ENCODE measurements around the gene FBXW2. TPM values are rescaled to one million over a fixed set of nuclear protein-coding genes. Genes with fewer than 3 reads are reported as not detected.

Gene FBXW2
- total RNA-seq, 2 experiments from 2014 or later, result 70.2 to 72.5 TPM

DNA sequence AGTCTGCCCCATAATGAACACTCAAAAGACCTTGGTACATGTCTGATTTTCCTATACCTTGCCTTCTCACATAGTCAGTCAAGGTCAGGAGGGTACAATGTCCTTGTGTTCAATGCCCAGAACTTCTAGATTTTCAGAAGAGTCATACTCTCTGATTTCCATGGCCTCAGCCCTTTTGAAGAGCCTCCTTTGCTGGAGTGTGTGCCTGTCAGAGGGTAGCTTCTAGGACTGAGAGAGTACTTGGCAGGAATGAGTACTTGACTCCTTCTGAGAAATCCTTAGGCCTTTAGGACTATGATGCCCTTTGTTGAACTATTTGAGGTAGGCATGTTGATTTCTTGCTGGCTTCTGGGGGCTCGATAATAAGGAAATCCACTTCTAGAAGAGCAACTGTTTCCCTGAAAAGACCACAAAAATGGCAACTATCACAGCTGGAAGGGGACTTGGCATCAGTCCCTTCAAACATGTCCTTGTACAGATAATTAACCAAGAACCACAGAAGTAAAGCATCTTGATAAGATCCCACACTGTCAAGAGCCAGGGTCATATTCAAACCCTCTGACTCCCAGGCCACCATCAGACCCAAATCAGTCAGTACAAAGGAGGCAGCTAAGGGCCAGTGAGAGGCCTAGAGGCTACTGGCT, 68.3 kb downstream of the FBXW2 start:
- H3K4me3 Mint-ChIP-seq, result no peak overlapping the region
- no peak for DNase-seq
- ChIA-PET POLR2A (no interaction called here), CTCF (interaction anchor here (1.2 kb wide), 1 partner anchor 105 kb away, joined by 3 read pairs; no protein-coding TSS in a partner anchor)
- peaks cover 9% of the 10 kb centered on the region for H3K4me1 Mint-ChIP-seq (ENCODE audit: low read depth)
- no peak overlapping the region for H3K27ac Mint-ChIP-seq
- intact Hi-C loops (cut with micrococcal nuclease), result no loop called here
- H3K36me3 Mint-ChIP-seq, result no peaks in the 10 kb centered on the region
- H3K27me3 Mint-ChIP-seq, result no peaks in the 10 kb centered on the region
- H3K9me3 Mint-ChIP-seq, result no peaks in the 10 kb centered on the region

DNA sequence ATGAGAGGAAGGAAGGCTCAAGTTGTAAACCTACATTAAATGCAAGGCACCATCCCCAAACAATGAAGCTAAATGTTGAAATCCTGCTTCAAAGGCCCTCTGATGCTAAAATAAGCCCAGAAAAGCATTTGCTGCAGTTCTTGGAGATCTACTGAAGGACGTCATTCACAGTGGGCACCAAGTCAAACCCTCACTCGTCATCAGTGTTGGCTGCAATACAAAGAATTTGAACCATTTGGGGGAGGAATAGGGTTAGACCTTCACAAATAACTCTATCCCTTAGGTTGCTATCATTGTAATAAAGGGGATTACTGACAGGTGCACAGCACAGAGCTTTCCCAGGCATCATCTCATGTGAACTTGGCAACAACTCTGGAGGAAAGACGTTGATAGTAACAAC, 69.7 kb downstream of the FBXW2 start:
- DNase-seq, result no peak
- H3K36me3 Mint-ChIP-seq, result no peaks in the 10 kb centered on the region
- no peaks in the 10 kb centered on the region for H3K9me3 Mint-ChIP-seq
- no peak overlapping the region for H3K4me3 Mint-ChIP-seq
- intact Hi-C loops (cut with micrococcal nuclease), result no loop called here
- peaks cover 5% of the 10 kb centered on the region for H3K4me1 Mint-ChIP-seq (ENCODE audit: low read depth)
- ChIA-PET POLR2A (no interaction called here), CTCF (no interaction called here)
- H3K27ac Mint-ChIP-seq, result no peak overlapping the region
- no peaks in the 10 kb centered on the region for H3K27me3 Mint-ChIP-seq

DNA sequence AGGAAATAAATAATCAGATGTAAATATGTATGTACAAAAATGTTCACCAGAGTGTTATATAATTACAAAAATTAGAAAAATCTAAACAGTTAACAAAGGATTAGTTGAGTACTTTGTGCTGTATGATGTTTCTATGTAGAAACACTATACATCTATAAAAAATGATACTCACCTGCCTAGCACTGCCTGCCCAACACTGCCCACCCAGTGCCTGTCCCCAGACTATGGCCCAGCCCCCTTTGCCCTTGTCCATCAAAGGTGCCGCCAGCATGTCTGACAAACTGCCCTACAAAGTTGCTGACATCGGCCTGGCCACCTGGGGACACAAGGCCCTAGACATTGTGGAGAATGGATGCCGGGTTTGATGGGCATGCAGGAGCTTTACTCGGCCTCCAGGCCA, 72.8 kb downstream of the FBXW2 start:
- CTCF ChIA-PET, result no interaction called here
- POLR2A ChIA-PET, result no interaction called here

DNA sequence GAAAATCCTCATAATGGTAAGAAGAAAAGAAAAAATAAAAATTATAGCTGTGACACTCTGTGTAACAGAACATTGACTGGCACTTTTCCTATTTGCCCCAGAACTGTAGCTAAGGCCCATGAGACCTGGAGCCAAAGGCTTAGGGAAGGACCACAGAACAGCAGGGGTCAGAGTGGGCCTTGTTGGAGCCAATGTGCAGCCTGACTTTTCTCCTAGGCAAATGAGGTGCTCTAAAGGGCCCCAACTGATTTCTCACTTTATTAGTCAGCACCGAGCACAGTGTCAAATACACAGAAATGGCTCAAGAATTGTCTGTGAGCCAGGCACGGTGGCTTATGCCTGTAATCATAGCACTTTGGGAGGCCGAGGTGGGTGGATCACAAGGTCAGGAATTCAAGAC, 74.9 kb downstream of the FBXW2 start:
- H3K9me3 Mint-ChIP-seq, result no peaks in the 10 kb centered on the region
- intact Hi-C loops (cut with micrococcal nuclease), result no loop called here
- ChIA-PET POLR2A (interaction anchor here (0.7 kb wide), 1 partner anchor 162 kb away, joined by 3 read pairs; no protein-coding TSS in a partner anchor), CTCF (interaction anchor here (1.4 kb wide), 1 partner anchor 98 kb away, joined by 4 read pairs; no protein-coding TSS in a partner anchor)
- H3K36me3 Mint-ChIP-seq, result no peaks in the 10 kb centered on the region
- peaks cover 4% of the 10 kb centered on the region for H3K4me1 Mint-ChIP-seq (ENCODE audit: low read depth)
- DNase-seq, result no peak
- no peaks in the 10 kb centered on the region for H3K27me3 Mint-ChIP-seq
- no peak overlapping the region for H3K4me3 Mint-ChIP-seq
- H3K27ac Mint-ChIP-seq, result no peak overlapping the region

More for the DNA sequence above, 72.8 kb downstream of the FBXW2 start:
- DNase-seq, result no peak
- intact Hi-C loops (cut with micrococcal nuclease), result no loop called here
- H3K4me3 Mint-ChIP-seq, result no peak overlapping the region
- no peak overlapping the region for H3K27ac Mint-ChIP-seq
- no peaks in the 10 kb centered on the region for H3K4me1 Mint-ChIP-seq (ENCODE audit: low read depth)
- no peaks in the 10 kb centered on the region for H3K27me3 Mint-ChIP-seq
- H3K36me3 Mint-ChIP-seq, result no peaks in the 10 kb centered on the region
- H3K9me3 Mint-ChIP-seq, result no peaks in the 10 kb centered on the region

DNA sequence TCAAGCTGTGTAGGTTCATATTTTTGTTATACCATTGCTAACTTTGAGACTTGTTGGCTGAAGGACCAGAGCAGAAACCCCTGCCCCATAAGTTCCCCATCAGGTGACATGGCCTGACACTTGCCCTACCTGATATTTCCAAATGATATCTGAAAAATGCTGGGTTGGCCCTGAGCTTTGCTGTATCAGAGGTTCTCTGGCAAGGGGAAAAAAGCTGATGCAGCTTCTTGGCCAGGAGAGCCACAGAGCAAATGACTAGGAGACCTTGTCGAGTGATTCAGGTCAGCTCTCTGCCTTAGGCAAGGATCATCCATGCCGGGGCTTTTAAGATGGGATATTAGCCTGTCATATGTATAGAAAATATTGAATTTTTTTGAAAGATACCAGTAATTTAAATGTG, 76.0 kb downstream of the FBXW2 start:
- Mint-ChIP-seq H3K27me3 (no peaks in the 10 kb centered on the region), H3K27ac (no peak overlapping the region), H3K36me3 (no peaks in the 10 kb centered on the region), H3K9me3 (no peaks in the 10 kb centered on the region), H3K4me3 (no peak overlapping the region), H3K4me1 (ENCODE audit: low read depth) (peaks cover 15% of the 10 kb centered on the region)
- DNase-seq, result no peak
- ChIA-PET CTCF (interaction anchor here (0.6 to 1.4 kb wide), 3 partner anchors 25 to 403 kb away, joined by 3 to 4 read pairs (median 3); no protein-coding TSS in a partner anchor), POLR2A (interaction anchor here (0.6 kb wide), 1 partner anchor 328 kb away, joined by 3 read pairs; no protein-coding TSS in a partner anchor)
- intact Hi-C loops (cut with micrococcal nuclease), result no loop called here

DNA sequence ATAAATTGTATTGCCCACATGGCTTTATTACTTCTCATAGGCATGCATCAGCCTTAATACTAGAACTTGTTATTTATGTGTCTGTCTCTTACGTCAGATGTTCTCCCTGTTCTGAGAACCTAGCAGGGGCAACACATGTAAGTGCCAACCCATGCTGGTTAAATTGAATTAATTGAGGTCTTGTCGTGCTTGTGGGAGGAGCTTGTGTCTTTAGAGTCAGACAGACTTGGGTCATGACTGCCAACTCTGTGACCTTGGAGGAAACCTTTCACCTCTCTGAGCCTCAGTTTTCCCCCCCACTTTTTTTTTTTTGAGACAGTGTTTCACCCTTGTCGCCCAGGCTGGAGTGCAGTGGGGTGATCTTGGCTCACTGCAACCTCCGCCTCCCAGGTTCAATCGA, 76.7 kb downstream of the FBXW2 start:
- H3K27me3 Mint-ChIP-seq, result no peaks in the 10 kb centered on the region
- H3K27ac Mint-ChIP-seq, result no peak overlapping the region
- intact Hi-C loops (cut with micrococcal nuclease), result no loop called here
- DNase-seq, result no peak
- ChIA-PET POLR2A (no interaction called here), CTCF (no interaction called here)
- H3K36me3 Mint-ChIP-seq, result no peaks in the 10 kb centered on the region
- no peaks in the 10 kb centered on the region for H3K9me3 Mint-ChIP-seq
- peaks cover 20% of the 10 kb centered on the region for H3K4me1 Mint-ChIP-seq (ENCODE audit: low read depth)
- H3K4me3 Mint-ChIP-seq, result no peak overlapping the region

DNA sequence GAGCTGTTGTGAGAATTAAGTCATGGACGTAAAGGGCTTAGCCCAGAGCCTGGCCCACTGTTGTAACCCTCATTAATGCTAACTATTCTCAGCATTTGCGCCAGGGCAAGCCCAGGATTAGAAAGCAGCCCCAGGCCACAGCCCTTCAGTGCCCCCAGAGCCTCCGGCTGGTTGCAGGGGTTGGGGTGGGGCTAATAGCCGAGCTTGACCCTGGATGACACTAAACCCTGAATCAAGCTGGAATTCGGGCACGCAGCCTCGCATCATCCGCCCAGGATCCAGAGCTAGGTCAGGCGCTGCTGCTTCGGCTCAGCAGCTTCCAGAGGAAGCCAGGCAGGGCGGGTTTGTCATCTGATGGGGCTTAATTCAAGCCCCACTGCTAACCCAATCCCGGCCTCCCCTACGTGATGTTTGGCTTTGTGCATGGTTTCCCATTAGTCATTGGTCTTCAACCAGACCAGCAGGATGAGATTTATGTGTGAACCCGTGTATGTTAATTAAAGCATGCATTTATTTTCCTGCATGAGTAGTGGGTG, 77.8 kb downstream of the FBXW2 start:
- ChIA-PET CTCF (no interaction called here), POLR2A (interaction anchor here (0.7 to 1.3 kb wide), 3 partner anchors 16 to 105 kb away, joined by 3 to 4 read pairs (median 3); partner anchors contain the start of gene FBXW2)
- Mint-ChIP-seq H3K27ac (no peak overlapping the region), H3K4me3 (peak overlapping the region; percentile 82), H3K9me3 (no peaks in the 10 kb centered on the region), H3K4me1 (ENCODE audit: low read depth) (peaks cover 30% of the 10 kb centered on the region), H3K36me3 (no peaks in the 10 kb centered on the region), H3K27me3 (no peaks in the 10 kb centered on the region)
- no peak for DNase-seq
- intact Hi-C loops (cut with micrococcal nuclease), result loop anchor here (2.0 kb wide), 1 partner anchor 129 kb away; no protein-coding TSS in a partner anchor

DNA sequence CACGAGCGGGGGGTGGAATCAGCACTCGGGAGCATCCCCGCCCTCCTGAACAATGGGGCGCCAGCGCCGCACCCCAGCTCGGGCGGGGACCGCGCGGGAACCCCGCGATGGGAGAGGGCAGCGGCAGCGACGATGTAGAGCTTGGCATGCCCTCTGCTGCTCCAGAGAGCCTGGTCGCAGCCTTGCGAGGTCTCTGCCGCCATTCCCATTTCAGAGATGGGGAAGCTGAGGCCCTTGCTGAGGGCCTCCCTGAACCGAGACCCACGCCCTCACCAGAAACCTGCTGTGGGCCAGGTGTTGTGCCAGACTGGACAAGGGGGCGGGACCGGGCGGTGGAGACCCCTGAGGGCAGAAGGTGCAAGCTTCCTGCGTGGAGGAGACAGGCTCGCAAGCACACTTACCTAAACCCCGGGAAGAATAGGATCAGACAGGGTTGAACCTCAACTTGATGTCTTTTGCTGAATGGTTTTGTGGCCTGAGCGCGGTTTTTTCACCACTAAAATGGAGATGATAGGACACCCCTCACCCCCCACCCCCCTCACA, 78.3 kb downstream of the FBXW2 start:
- no peaks in the 10 kb centered on the region for H3K9me3 Mint-ChIP-seq
- peak overlapping the region; percentile 82 for H3K4me3 Mint-ChIP-seq
- H3K4me1 Mint-ChIP-seq (ENCODE audit: low read depth), result peaks cover 31% of the 10 kb centered on the region
- no peak for DNase-seq
- no peaks in the 10 kb centered on the region for H3K36me3 Mint-ChIP-seq
- intact Hi-C loops (cut with micrococcal nuclease), result loop anchor here (1.0 to 2.0 kb wide), 2 partner anchors 96 to 130 kb away; no protein-coding TSS in a partner anchor
- H3K27ac Mint-ChIP-seq, result no peak overlapping the region
- ChIA-PET POLR2A (interaction anchor here (0.7 to 1.3 kb wide), 3 partner anchors 17 to 105 kb away, joined by 3 to 4 read pairs (median 3); partner anchors contain the start of gene FBXW2), CTCF (interaction anchor here (0.8 kb wide), 1 partner anchor 95 kb away, joined by 4 read pairs; no protein-coding TSS in a partner anchor)
- no peaks in the 10 kb centered on the region for H3K27me3 Mint-ChIP-seq

DNA sequence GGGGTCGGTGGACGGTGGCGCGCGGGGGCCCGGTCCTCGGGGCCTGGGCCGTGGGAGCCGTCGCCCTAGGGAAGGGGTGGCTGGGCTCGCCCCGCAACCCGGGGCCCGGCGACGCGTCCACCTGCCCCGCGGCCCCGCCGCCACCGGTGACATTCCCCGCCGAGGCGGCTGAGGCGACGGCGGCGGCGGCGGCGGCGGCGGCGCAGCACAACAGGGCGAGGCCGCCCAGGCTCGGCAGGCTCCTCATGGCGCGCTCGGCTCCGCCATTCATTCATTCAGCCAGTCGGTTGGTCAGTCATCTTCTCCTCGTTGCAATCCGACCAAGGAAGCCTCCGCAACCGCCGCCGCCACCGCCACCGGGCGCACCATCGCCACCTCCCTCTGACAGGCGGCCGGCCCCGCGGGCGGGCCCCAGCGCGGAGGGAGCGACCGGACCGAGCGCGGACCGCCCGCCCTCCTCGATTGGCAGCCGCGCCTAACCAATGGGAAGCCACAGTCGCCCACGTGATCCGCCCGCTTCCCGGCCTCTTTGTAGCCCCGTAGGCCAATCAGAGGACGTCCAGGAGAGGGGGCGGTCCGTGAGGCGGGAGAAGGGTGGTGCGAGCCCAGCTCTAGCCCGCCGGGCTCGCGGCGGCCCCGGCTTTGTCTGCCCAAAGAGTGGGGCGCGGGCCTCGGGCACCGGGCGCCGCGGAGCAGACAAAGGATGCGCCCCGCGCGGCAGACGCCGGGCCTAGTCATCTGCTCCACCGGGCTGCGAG, 78.9 kb downstream of the FBXW2 start, which contains the start of gene MEGF9:
MEGF9 (minus strand) TSS at position 383 of the 758 bp plus-strand sequence; CDS start at position 271, 112 bp downstream.
- intact Hi-C loops (cut with micrococcal nuclease), result loop anchor here (1.0 to 2.0 kb wide), 2 partner anchors 95 to 131 kb away; no protein-coding TSS in a partner anchor
- Mint-ChIP-seq H3K4me3 (peak within 1 kb of the TSS; percentile 84), H3K27ac (peak within 1 kb of the TSS; percentile 65), H3K27me3 (no peaks in the 10 kb centered on the region), H3K4me1 (ENCODE audit: low read depth) (peaks cover 31% of the 10 kb centered on the region), H3K36me3 (no peaks in the 10 kb centered on the region), H3K9me3 (no peaks in the 10 kb centered on the region)
- ChIA-PET POLR2A (interaction anchor here (0.7 to 1.3 kb wide), 3 partner anchors 17 to 104 kb away, joined by 3 to 4 read pairs (median 3); partner anchors contain the start of gene FBXW2), CTCF (interaction anchor here (0.6 to 0.8 kb wide), 2 partner anchors 94 to 346 kb away, joined by 3 to 4 read pairs; no protein-coding TSS in a partner anchor)
- DNase-seq, result peak; percentile 98

DNA sequence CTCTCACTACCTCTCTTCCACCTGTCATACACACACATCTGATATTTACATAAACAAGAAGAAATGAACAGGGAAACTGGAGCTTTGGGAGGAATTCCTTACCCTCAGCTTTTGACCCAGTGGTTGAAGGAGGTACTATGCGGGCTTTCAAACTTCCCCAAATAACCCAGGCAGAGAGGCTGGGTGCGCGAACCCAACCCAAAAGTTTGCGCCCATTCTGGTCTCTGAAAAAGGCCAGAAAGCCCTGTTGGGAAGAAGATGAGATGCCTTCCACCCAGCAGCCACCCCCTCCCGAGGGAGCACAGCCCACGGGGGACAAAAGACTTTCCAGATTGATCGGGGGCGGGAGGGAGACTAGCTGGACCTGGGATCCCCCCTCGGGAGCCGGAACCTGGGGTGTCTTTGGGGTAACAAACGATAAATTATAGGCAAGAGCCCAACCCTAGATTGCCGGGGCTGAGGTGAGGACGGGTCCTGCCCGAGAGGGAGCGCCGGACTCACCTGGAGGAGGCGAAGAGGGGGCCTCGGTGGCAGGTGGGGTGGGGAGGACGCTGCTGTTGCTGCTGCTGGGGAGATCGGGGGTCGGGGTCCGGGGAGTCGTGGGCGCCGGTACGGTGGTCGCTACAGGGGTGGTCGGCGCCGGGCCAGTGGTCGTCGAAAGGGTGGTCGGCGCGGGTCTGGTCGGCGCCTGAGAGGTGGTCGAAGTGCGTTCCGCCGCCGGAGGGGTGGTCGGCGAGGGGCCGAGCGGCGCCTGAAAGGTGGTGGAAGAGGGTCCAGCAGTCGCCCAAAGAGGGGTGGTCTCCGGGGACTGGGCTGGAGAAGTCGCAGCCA, 79.7 kb downstream of the FBXW2 start:
- Mint-ChIP-seq H3K36me3 (no peaks in the 10 kb centered on the region), H3K4me3 (peak overlapping the region; percentile 84), H3K27me3 (no peaks in the 10 kb centered on the region), H3K4me1 (ENCODE audit: low read depth) (peaks cover 31% of the 10 kb centered on the region), H3K27ac (peak overlapping the region; percentile 40), H3K9me3 (no peaks in the 10 kb centered on the region)
- intact Hi-C loops (cut with micrococcal nuclease), result loop anchor here (1.0 to 2.0 kb wide), 2 partner anchors 94 to 131 kb away; no protein-coding TSS in a partner anchor
- CTCF ChIA-PET, result interaction anchor here (0.9 kb wide), 1 partner anchor 93 kb away, joined by 4 read pairs; no protein-coding TSS in a partner anchor
- peak; percentile 17 for DNase-seq
- POLR2A ChIA-PET, result no interaction called here

DNA sequence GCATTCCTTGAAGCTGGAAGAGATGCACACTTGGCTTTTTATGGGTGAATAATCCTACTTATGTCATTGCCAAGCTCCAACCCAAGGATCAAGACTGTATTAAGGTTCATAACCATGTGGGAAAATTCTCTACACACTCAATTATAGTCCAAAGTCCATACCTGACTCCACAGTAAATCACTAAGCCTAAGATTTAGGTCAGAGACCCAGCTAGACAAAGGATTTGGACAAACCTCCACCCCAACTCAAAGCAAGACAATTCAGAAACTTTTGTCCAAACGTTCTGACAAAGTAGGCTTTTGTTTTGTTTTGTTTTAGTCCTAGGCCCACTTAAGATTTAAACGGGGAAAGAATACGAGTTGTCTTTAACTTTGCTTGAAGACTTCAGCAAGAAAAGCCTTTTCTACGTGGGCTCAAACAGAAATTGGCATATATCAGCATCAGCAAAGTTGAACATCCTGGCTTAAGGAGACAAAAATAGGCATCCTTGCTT, 80.6 kb downstream of the FBXW2 start:
- intact Hi-C loops (cut with micrococcal nuclease), result loop anchor here (1.0 kb wide), 1 partner anchor 18 kb away; no protein-coding TSS in a partner anchor
- CTCF ChIA-PET, result interaction anchor here (0.8 to 1.4 kb wide), 4 partner anchors 18 to 93 kb away, joined by 3 to 6 read pairs (median 4); no protein-coding TSS in a partner anchor

More for the DNA sequence above, 80.6 kb downstream of the FBXW2 start:
- Mint-ChIP-seq H3K27me3 (no peaks in the 10 kb centered on the region), H3K27ac (peak overlapping the region; percentile 40), H3K4me3 (peak overlapping the region; percentile 84), H3K4me1 (ENCODE audit: low read depth) (peaks cover 31% of the 10 kb centered on the region), H3K9me3 (no peaks in the 10 kb centered on the region), H3K36me3 (no peaks in the 10 kb centered on the region)
- POLR2A ChIA-PET, result interaction anchor here (0.9 kb wide), 1 partner anchor 85 kb away, joined by 3 read pairs; no protein-coding TSS in a partner anchor
- DNase-seq, result no peak

Measured in activated CD4-positive, alpha-beta memory T cell treated with anti-CD3 and anti-CD28 coated beads for 36 hours (primary cell).